Smooth muscle cell (in vitro differentiated cells): Measurements from ENCODE around the gene STAC. TPM values are rescaled to one million over a fixed set of nuclear protein-coding genes. Genes with fewer than 3 reads are reported as not detected.

Source experiments
- DNase-seq: peaks from one replicate; lab custom pipeline; 2025; ENCODE audit not compliant: unreplicated experiment; lab: John Stamatoyannopoulos, UW
- H2AFZ ChIP-seq: fragments of 200-600 bp; sonication (generic); 2 replicates; pipeline ENCODE4 v1.6.0; 2016; ENCODE audit warnings: antibody characterized with exemption, low read depth, mild to moderate bottlenecking
- H3F3A ChIP-seq: fragments of 200-600 bp; sonication (generic); 2 replicates; pipeline ENCODE4 v1.6.0; 2017; ENCODE audit warnings: antibody characterized with exemption, low read depth
- H3K27ac ChIP-seq: fragments of 200-600 bp; sonication (generic); 2 replicates; pipeline ENCODE4 v1.5.1; 2016; ENCODE audit warnings: low read depth, mild to moderate bottlenecking
- H3K27me3 ChIP-seq: fragments of 200-600 bp; sonication (generic); 2 replicates; pipeline ENCODE4 v1.6.1; 2016; ENCODE audit warnings: low read depth, mild to moderate bottlenecking
- H3K36me3 ChIP-seq: fragments of 200-600 bp; sonication (generic); 2 replicates; pipeline ENCODE4 v1.5.1; 2016; ENCODE audit warnings: low read depth
- H3K4me1 ChIP-seq: fragments of 200-600 bp; sonication (generic); 2 replicates; pipeline ENCODE4 v1.5.1; 2016; ENCODE audit warnings: low read depth
- H3K4me2 ChIP-seq: fragments of 200-600 bp; sonication (generic); 2 replicates; pipeline ENCODE4 v1.6.0; 2016; ENCODE audit warnings: mild to moderate bottlenecking
- H3K4me3 ChIP-seq: fragments of 200-600 bp; sonication (generic); 2 replicates; pipeline ENCODE4 v1.5.1; 2016; ENCODE audit warnings: mild to moderate bottlenecking
- H3K79me2 ChIP-seq: fragments of 200-600 bp; sonication (generic); 2 replicates; pipeline ENCODE4 v1.6.0; 2016; ENCODE audit warnings: low read depth, mild to moderate bottlenecking
- H3K9ac ChIP-seq: fragments of 200-600 bp; sonication (generic); 2 replicates; pipeline ENCODE4 v1.6.0; 2016; ENCODE audit warnings: low read depth
- H3K9me3 ChIP-seq: fragments of 200-600 bp; sonication (generic); replicated peaks from 2 replicates; pipeline ENCODE4 v1.5.1; 2016; ENCODE audit warnings: low read depth
- H4K20me1 ChIP-seq: fragments of 200-600 bp; sonication (generic); 2 replicates; pipeline ENCODE4 v1.6.0; 2016; ENCODE audit warnings: low read depth
- CTCF ChIP-seq: fragments of 200-600 bp; sonication (generic); IDR thresholded peaks from 2 replicates; pipeline ENCODE4 v1.5.1; 2017; ENCODE audit warnings: borderline replicate concordance, mild to moderate bottlenecking, antibody characterized with exemption; ENCODE audit not compliant: insufficient read depth, poor library complexity, severe bottlenecking
- WGBS: methylation state at CpG from one replicate; pipeline ENCODE4 v1.1.7; 2016; ENCODE audit warnings: low lambda C conversion rate; 5-methylcytosine and 5-hydroxymethylcytosine counted together
- polyA plus RNA-seq: library from polyadenylated mRNA; unstranded; fragments of >200 nt; fragmentation: Nextera tagmentation; extraction: Ambion mirVana; gene quantifications from 2 replicates; pipeline ENCODE4 v1.2.1, GENCODE V29; 2016
- total RNA-seq: library from RNA; depleted of rRNA; stranded (reverse); fragments of >200 nt; gene quantifications from 2 replicates; pipeline ENCODE4 v1.2.3, GENCODE V29; 2014

The STAC gene
- total and polyA plus RNA-seq, 2 experiments from 2014 or later: 1.2 to 1.4 TPM

- Histone ChIP-seq H3K27ac (no peak overlapping the region), H3K4me2 (no peak overlapping the region), H3K79me2 (no peaks in the 10 kb centered on the region), H3K4me1 (no peaks in the 10 kb centered on the region), H3F3A (no peaks in the 10 kb centered on the region), H3K36me3 (no peaks in the 10 kb centered on the region), H4K20me1 (no peaks in the 10 kb centered on the region), H3K27me3 (no peaks in the 10 kb centered on the region), H2AFZ (no peak overlapping the region), H3K4me3 (no peak overlapping the region), H3K9ac (no peak overlapping the region), H3K9me3 (no peaks in the 10 kb centered on the region)
- DNase-seq: no peak
- no peak for TF ChIP-seq CTCF
- 96% methylated on average over 5 of the region's 5 CpGs for WGBS
Measured at GRCh38 chr3:36543276-36543997, 163.1 kb downstream of the STAC start.

- Histone ChIP-seq H3K4me1 (no peaks in the 10 kb centered on the region), H3K4me2 (no peak overlapping the region), H3K36me3 (no peaks in the 10 kb centered on the region), H3F3A (no peaks in the 10 kb centered on the region), H3K79me2 (no peaks in the 10 kb centered on the region), H3K9me3 (no peaks in the 10 kb centered on the region), H3K4me3 (no peak overlapping the region), H3K9ac (no peak overlapping the region), H3K27ac (no peak overlapping the region), H2AFZ (no peak overlapping the region), H3K27me3 (no peaks in the 10 kb centered on the region), H4K20me1 (no peaks in the 10 kb centered on the region)
- DNase-seq: no peak
- WGBS: 69% methylated on average over 5 of the region's 5 CpGs
- no peak for TF ChIP-seq CTCF
Measured at GRCh38 chr3:36546226-36546625, 165.9 kb downstream of the STAC start.

- no peaks in the 10 kb centered on the region for H4K20me1 ChIP-seq
- no peak overlapping the region for H3K9ac ChIP-seq
- no peak overlapping the region for H3K4me2 ChIP-seq
- H3F3A ChIP-seq: no peaks in the 10 kb centered on the region
- no peaks in the 10 kb centered on the region for H3K36me3 ChIP-seq
- no peaks in the 10 kb centered on the region for H3K4me1 ChIP-seq
- no peaks in the 10 kb centered on the region for H3K79me2 ChIP-seq
- no peak overlapping the region for H2AFZ ChIP-seq
- DNase-seq: no peak
- no peak overlapping the region for H3K4me3 ChIP-seq
- no peaks in the 10 kb centered on the region for H3K9me3 ChIP-seq
- no peak for TF ChIP-seq CTCF
- peaks cover 4% of the 10 kb centered on the region for H3K27me3 ChIP-seq
- no peak overlapping the region for H3K27ac ChIP-seq
- WGBS: 69% methylated on average over 2 of the region's 2 CpGs
Measured at GRCh38 chr3:36548712-36549111, 168.4 kb downstream of the STAC start.
